IPS DF 6.9 (cell line): ENCODE data around the gene MED28.

Experiments
- DNase-seq: peaks from one replicate; pipeline ENCODE4 v3.0.0-alpha.2; 2013; ENCODE audit warnings: low read depth, low spot score
- H3K27ac ChIP-seq: one replicate; pipeline ENCODE4 v1.5.1; 2013; ENCODE audit warnings: low read length, control low read depth
- H3K27me3 ChIP-seq: 2 replicates; pipeline ENCODE4 v1.6.1; 2013; ENCODE audit warnings: mild to moderate bottlenecking, low read length; ENCODE audit not compliant: control insufficient read depth, insufficient read depth
- H3K36me3 ChIP-seq: 2 replicates; pipeline ENCODE4 v1.6.1; 2013; ENCODE audit warnings: low read length; ENCODE audit not compliant: control insufficient read depth, insufficient read depth
- H3K4me1 ChIP-seq: 2 replicates; pipeline ENCODE4 v1.6.1; 2013; ENCODE audit warnings: low read length; ENCODE audit not compliant: control insufficient read depth, insufficient read depth
- H3K4me3 ChIP-seq: 2 replicates; pipeline ENCODE4 v1.5.1; 2013; ENCODE audit warnings: mild to moderate bottlenecking, low read length
- H3K9me3 ChIP-seq: 2 replicates; pipeline ENCODE4 v1.6.1; 2013; ENCODE audit warnings: low read length, inconsistent platforms; ENCODE audit not compliant: control insufficient read depth, insufficient read depth
- WGBS: extraction: QIAGEN DNeasy Blood & Tissue Kit; methylation state at CpG from one replicate; pipeline ENCODE4 v1.1.7; 2013; ENCODE audit warnings: mixed read lengths, missing lambda C conversion rate; ENCODE audit not compliant: insufficient read length, insufficient coverage; 5-methylcytosine and 5-hydroxymethylcytosine counted together

MED28 gene

DNA sequence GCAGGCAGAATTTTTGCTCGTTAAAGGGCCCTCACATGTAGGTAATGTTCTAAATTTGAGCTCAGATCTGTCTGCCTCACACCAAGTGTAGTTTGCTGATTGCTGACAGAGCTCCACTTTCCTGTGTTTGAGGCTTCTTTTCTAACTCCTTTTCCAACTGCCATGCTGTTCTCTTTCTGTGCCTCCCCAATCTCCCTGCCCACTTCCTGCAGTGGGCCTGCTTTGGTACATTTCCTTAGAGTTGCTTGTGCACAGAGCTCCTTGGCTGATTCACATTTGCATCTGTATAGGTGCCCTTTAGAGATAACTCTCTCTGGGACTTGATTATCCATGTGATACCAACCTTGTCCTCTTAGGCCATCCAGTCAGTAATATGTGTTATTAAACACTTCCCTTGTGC is 4.5 kb downstream of the MED28 start:
- Histone ChIP-seq H3K4me1 (no peaks in the 10 kb centered on the region), H3K4me3 (no peak overlapping the region), H3K27ac (no peak overlapping the region), H3K27me3 (no peaks in the 10 kb centered on the region), H3K36me3 (peaks cover 11% of the 10 kb centered on the region; the same call in 1 of the 2 replicates), H3K9me3 (no peaks in the 10 kb centered on the region)
- DNase-seq = no peak
- no CpG with 5 or more reads among the region's 1 CpG for WGBS

DNA sequence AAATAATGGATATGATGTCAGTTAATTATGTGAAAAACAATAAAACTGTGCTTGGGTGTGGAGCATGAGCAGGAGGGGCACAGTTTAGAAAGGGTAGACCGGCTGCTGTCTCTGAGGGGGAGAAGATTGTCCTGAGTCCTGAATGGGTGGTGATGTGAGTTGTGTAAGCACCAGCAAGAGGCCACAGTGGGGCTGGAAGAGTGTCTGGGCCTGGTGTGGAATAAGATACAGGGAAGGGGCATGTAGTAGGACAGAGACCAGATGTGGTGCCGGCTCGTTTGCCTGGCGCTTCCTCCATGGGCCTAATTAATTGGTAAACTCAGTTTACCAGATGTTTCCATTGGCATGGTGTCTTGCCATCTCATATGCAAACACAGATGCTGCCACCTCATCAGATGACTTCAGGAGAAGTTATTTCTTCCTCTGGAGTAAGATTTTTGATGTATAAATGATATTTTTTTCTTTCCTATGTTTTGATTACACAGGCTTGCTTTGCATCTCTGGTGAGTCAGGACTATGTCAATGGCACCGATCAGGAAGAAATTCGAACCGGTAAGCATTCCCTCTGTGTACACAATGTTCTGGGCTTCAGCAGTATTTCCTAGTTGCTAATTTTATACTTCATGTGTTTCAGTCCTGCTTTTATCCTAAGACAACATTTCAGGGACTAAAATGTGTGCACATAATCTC is 5.1 kb downstream of the MED28 start:
- no peak for DNase-seq
- Histone ChIP-seq H3K4me3 (no peak overlapping the region), H3K9me3 (no peaks in the 10 kb centered on the region), H3K36me3 (peaks cover 13% of the 10 kb centered on the region; the same call in 1 of the 2 replicates), H3K27me3 (no peaks in the 10 kb centered on the region), H3K4me1 (no peaks in the 10 kb centered on the region), H3K27ac (no peak overlapping the region)
- no CpG with 5 or more reads among the region's 7 CpGs for WGBS

DNA sequence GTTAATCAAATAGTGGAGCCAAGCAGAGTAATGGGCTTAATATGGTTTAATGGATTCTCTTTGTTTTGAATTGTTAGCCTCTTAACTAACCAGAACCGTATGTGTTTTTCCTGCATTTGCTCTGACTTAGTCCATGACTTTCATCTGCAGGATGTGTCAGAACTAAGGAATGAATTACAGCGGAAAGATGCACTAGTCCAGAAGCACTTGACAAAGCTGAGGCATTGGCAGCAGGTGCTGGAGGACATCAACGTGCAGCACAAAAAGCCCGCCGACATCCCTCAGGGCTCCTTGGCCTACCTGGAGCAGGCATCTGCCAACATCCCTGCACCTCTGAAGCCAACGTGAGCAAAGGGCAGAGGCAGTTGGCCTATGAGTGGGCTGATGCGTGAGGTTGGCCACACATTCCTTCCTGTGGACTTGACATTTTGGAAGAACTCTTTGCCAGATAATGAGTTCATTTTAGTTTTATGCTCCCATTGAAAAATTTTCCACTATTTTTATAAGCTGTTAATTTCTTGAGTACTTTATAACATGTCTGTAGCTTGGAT is 9.1 kb downstream of the MED28 start:
- no peak for DNase-seq
- H3K27ac ChIP-seq = no peak overlapping the region
- WGBS = no CpG with 5 or more reads among the region's 7 CpGs
- peaks cover 40% of the 10 kb centered on the region; the same call in 1 of the 2 replicates for H3K36me3 ChIP-seq
- H3K27me3 ChIP-seq = no peaks in the 10 kb centered on the region; the same call in 1 of the 2 replicates
- no peaks in the 10 kb centered on the region for H3K9me3 ChIP-seq
- no peak overlapping the region for H3K4me3 ChIP-seq
- H3K4me1 ChIP-seq = no peaks in the 10 kb centered on the region

- Histone ChIP-seq H3K27me3 (no peaks in the 10 kb centered on the region; the same call in 1 of the 2 replicates), H3K27ac (no peak overlapping the region), H3K9me3 (no peaks in the 10 kb centered on the region), H3K4me3 (no peak overlapping the region), H3K36me3 (peaks cover 43% of the 10 kb centered on the region; the same call in 1 of the 2 replicates), H3K4me1 (no peaks in the 10 kb centered on the region)
- WGBS = no CpG with 5 or more reads among the region's 2 CpGs
- no peak for DNase-seq
Measured at GRCh38 chr4:17624821-17625220, 10.4 kb downstream of the MED28 start.

DNA sequence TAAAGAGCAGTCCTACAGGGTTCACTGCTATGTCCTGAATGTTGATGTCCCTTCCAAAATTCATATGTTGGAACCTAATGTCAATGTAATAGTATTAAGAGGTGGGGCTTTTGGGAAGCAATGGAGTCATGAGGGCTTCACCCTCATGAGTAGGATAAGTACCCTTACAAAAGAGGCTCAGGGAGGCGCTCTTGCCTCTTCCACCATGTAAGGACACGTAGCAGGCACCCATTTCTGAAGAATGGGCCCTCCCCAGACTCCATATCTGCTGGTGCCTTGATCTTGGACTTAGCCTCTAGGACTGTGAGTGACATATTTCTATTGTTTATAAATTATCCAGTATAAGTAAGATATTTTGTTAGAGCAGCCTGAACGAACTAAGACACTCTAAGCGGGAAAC is 15.8 kb downstream of the MED28 start:
- peaks cover 28% of the 10 kb centered on the region; the same call in 1 of the 2 replicates for H3K36me3 ChIP-seq
- WGBS = no CpG with 5 or more reads among the region's 4 CpGs
- no peak overlapping the region for H3K4me3 ChIP-seq
- H3K9me3 ChIP-seq = no peaks in the 10 kb centered on the region
- DNase-seq = no peak
- no peaks in the 10 kb centered on the region; the same call in 1 of the 2 replicates for H3K27me3 ChIP-seq
- H3K27ac ChIP-seq = no peak overlapping the region
- no peaks in the 10 kb centered on the region for H3K4me1 ChIP-seq

GRCh38 chr4:17633600-17633999 is 19.2 kb downstream of the MED28 start:
- no peak for DNase-seq
- H3K9me3 ChIP-seq = no peaks in the 10 kb centered on the region
- H3K4me3 ChIP-seq = no peak overlapping the region
- peaks cover 5% of the 10 kb centered on the region; the same call in 1 of the 2 replicates for H3K36me3 ChIP-seq
- no peaks in the 10 kb centered on the region for H3K4me1 ChIP-seq
- no peak overlapping the region for H3K27ac ChIP-seq
- WGBS = no CpG with 5 or more reads among the region's 9 CpGs
- H3K27me3 ChIP-seq = no peaks in the 10 kb centered on the region

GRCh38 chr4:17635056-17635455 is 20.6 kb downstream of the MED28 start:
- H3K4me3 ChIP-seq = no peak overlapping the region
- no peaks in the 10 kb centered on the region for H3K27me3 ChIP-seq
- no peak overlapping the region for H3K27ac ChIP-seq
- no CpG with 5 or more reads among the region's 4 CpGs for WGBS
- no peak for DNase-seq
- H3K36me3 ChIP-seq = peaks cover 3% of the 10 kb centered on the region; the same call in 1 of the 2 replicates
- no peaks in the 10 kb centered on the region for H3K9me3 ChIP-seq
- H3K4me1 ChIP-seq = no peaks in the 10 kb centered on the region

- H3K36me3 ChIP-seq = peaks cover 3% of the 10 kb centered on the region; the same call in 1 of the 2 replicates
- H3K4me3 ChIP-seq = no peak overlapping the region
- DNase-seq = no peak
- H3K27me3 ChIP-seq = no peaks in the 10 kb centered on the region
- no peak overlapping the region for H3K27ac ChIP-seq
- no peaks in the 10 kb centered on the region for H3K4me1 ChIP-seq
- H3K9me3 ChIP-seq = no peaks in the 10 kb centered on the region
- WGBS = no CpG with 5 or more reads among the region's 17 CpGs
Measured at GRCh38 chr4:17636341-17636695, 21.9 kb downstream of the MED28 start.

DNA sequence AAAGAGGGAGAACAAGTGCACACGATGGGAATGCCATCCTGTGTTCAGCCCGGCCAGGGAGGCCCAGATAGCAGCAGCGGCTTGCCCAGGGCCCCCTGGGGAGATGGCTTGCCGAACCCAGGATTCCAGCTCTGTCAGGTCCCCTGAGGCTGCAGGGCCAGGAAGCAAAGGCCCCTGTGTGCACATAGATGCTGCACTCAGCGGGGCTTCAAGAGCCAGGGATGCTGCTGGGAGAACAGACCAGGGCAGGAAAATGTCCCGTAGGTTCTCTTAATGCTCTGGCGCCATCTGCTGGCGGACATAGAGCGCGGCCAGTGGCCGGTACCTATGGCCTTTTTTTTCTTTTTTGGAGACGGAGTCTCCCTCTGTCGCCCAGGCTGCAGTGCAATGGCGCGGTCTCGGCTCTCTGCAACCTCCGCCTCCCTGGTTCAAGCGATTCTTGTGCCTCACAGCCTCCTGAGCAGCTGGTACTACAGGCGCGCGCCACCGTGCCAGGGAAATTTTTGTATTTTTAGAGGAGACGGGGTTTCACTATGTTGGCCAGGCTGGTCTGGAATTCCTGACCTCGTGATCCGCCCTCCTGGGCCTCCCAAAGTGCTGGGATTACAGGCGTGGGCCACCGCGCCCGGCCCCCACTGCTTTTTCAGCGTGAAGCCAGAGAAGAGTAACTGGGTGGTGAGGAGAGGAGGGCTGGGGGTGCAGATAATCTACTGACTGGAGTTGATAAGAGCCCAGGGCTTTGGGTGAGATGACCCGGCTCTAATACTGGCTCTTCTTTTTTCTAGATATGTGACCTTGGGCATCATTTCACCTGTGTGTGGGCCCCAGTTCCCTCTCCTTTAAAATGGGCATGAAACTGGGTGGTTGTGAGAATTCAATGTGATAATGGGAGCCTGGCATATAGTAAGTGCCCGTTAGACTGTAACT is 22.5 kb downstream of the MED28 start:
- Histone ChIP-seq H3K36me3 (peaks cover 3% of the 10 kb centered on the region; the same call in 1 of the 2 replicates), H3K4me1 (no peaks in the 10 kb centered on the region), H3K4me3 (no peak overlapping the region), H3K27ac (no peak overlapping the region), H3K9me3 (no peaks in the 10 kb centered on the region), H3K27me3 (no peaks in the 10 kb centered on the region)
- DNase-seq = peak; percentile 61
- no CpG with 5 or more reads among the region's 32 CpGs for WGBS

DNA sequence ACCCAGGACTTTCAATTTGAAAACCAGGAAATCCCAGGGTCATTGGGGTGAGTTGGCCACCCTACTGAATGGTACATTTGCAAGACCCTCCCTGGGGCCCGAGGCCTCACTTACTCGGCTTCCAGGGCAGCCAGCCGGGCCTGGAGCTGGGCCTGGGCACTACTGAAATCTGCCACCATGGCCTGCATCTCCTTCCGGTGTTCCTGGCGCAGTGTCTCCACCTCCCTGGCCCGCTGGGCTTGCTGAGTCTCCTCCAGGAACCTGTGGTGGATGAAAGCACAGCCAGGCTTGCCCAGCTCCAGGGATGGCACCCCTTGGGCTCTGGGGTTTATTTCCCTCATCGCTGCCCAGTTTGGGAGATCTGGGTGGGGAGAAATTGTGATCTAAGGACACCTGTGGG is 24.7 kb downstream of the MED28 start:
- no peaks in the 10 kb centered on the region for H3K9me3 ChIP-seq
- no peaks in the 10 kb centered on the region for H3K36me3 ChIP-seq
- no peaks in the 10 kb centered on the region for H3K27me3 ChIP-seq
- no CpG with 5 or more reads among the region's 7 CpGs for WGBS
- H3K4me1 ChIP-seq = no peaks in the 10 kb centered on the region
- no peak for DNase-seq
- no peak overlapping the region for H3K27ac ChIP-seq
- H3K4me3 ChIP-seq = no peak overlapping the region
